Stimulated activated CD8-positive, alpha-beta memory T cell treated with anti-CD3 and anti-CD28 coated beads, Interleukin-7, amount 100 ng/mL, for 24 hours (primary cell): ENCODE results near the gene AHSA1.

Experiments used
- DNase-seq: peaks from one replicate; pipeline ENCODE4 v3.0.0-alpha.2; 2020; ENCODE audit warnings: low read depth

The AHSA1 gene

GRCh38 chr14:77509366-77509765 lies 51.5 kb downstream of the AHSA1 start:
- DNase-seq = no peak

GRCh38 chr14:77511486-77512162 lies 53.7 kb downstream of the AHSA1 start:
- no peak for DNase-seq

- DNase-seq = no peak
These were observed 58.2 kb downstream of the AHSA1 start for GRCh38 chr14:77516126-77516525.
